Neuronal stem cell (in vitro differentiated cells): ENCODE measurements around the gene UNC13A.

ENCODE experiments used
- DNase-seq: peaks from one replicate; pipeline ENCODE4 v3.0.0-alpha.2; 2013; ENCODE audit warnings: low spot score
- H2AFZ ChIP-seq: one replicate; pipeline ENCODE4 v1.6.1; 2013; ENCODE audit warnings: mild to moderate bottlenecking, low read length, inconsistent platforms
- H2AK5ac ChIP-seq: 2 replicates; pipeline ENCODE4 v1.6.1; 2013; ENCODE audit warnings: low read depth, mild to moderate bottlenecking, inconsistent platforms, low read length, moderate library complexity, mixed read lengths
- H2BK120ac ChIP-seq: 2 replicates; pipeline ENCODE4 v1.6.1; 2013; ENCODE audit warnings: low read depth, mild to moderate bottlenecking, inconsistent platforms, low read length, moderate library complexity, mixed read lengths
- H2BK12ac ChIP-seq: one replicate; pipeline ENCODE4 v1.6.1; 2013; ENCODE audit warnings: low read length, inconsistent platforms
- H2BK15ac ChIP-seq: 2 replicates; pipeline ENCODE4 v1.6.1; 2013; ENCODE audit warnings: mild to moderate bottlenecking, low read length, inconsistent platforms, mixed read lengths
- H2BK5ac ChIP-seq: one replicate; pipeline ENCODE4 v1.6.1; 2013; ENCODE audit warnings: inconsistent platforms, mild to moderate bottlenecking, low read length, moderate library complexity
- H3K14ac ChIP-seq: one replicate; pipeline ENCODE4 v1.6.1; 2013; ENCODE audit warnings: low read length, inconsistent platforms
- H3K18ac ChIP-seq: 2 replicates; pipeline ENCODE4 v1.6.1; 2013; ENCODE audit warnings: low read length, inconsistent platforms
- H3K23ac ChIP-seq: 2 replicates; pipeline ENCODE4 v1.6.1; 2013; ENCODE audit warnings: low read depth, mild to moderate bottlenecking, mixed read lengths, low read length, inconsistent platforms; ENCODE audit not compliant: poor library complexity
- H3K27ac ChIP-seq: replicated peaks from 3 replicates; pipeline ENCODE4 v1.5.1; 2013; ENCODE audit warnings: low read length, inconsistent platforms
- H3K27me3 ChIP-seq, 3 experiments: 2 replicates each; pipeline ENCODE4 v1.6.1; 2013; ENCODE audit warnings: low read length in 3 of 3, mild to moderate bottlenecking in 2 of 3, inconsistent platforms in 1 of 3, low read depth in 1 of 3, mixed read lengths in 1 of 3, moderate library complexity in 1 of 3; ENCODE audit not compliant: control insufficient read depth in 3 of 3, insufficient read depth in 3 of 3
- H3K36me3 ChIP-seq, 2 donors: replicated peaks in 1 of 2; 2 replicates each; pipeline ENCODE4 v1.6.1; 2013; ENCODE audit warnings: low read length in 2 of 2; ENCODE audit not compliant: control insufficient read depth in 2 of 2, insufficient read depth in 2 of 2
- H3K4ac ChIP-seq: 2 replicates; pipeline ENCODE4 v1.6.1; 2013; ENCODE audit warnings: inconsistent platforms, mild to moderate bottlenecking, low read length, moderate library complexity
- H3K4me1 ChIP-seq, 2 donors: 1 replicate in 1 of 2; 2 replicates in 1 of 2; pipeline ENCODE4 v1.6.1; 2013; ENCODE audit warnings: low read length in 2 of 2, low read depth in 1 of 2; ENCODE audit not compliant: control insufficient read depth in 2 of 2, insufficient read depth in 1 of 2
- H3K4me2 ChIP-seq: one replicate; pipeline ENCODE4 v1.6.1; 2013; ENCODE audit warnings: mild to moderate bottlenecking, low read length, inconsistent platforms; ENCODE audit not compliant: insufficient read depth, poor library complexity, severe bottlenecking
- H3K4me3 ChIP-seq, 2 donors: 2 replicates each; pipeline ENCODE4 v1.5.1; 2013; ENCODE audit warnings: low read length in 2 of 2, mild to moderate bottlenecking in 2 of 2, inconsistent platforms in 1 of 2, moderate library complexity in 1 of 2
- H3K79me1 ChIP-seq: one replicate; pipeline ENCODE4 v1.6.1; 2013; ENCODE audit warnings: low read depth, mild to moderate bottlenecking, inconsistent platforms, low read length, moderate library complexity
- H3K9ac ChIP-seq: one replicate; pipeline ENCODE4 v1.6.1; 2013; ENCODE audit warnings: mild to moderate bottlenecking, low read depth, low read length, inconsistent platforms; ENCODE audit not compliant: poor library complexity
- H3K9me3 ChIP-seq, 2 donors: replicated peaks in 1 of 2; 2 replicates each; pipeline versions ENCODE3 to v1.6.1; 2013; ENCODE audit warnings: low read length in 2 of 2, mild to moderate bottlenecking in 2 of 2, inconsistent platforms in 1 of 2, low read depth in 1 of 2, mixed read lengths in 1 of 2, moderate library complexity in 1 of 2; ENCODE audit not compliant: control insufficient read depth in 2 of 2, insufficient read depth in 1 of 2
- H4K8ac ChIP-seq: one replicate; pipeline ENCODE4 v1.6.1; 2013; ENCODE audit warnings: low read depth, mild to moderate bottlenecking, inconsistent platforms, low read length, moderate library complexity
- H4K91ac ChIP-seq: one replicate; pipeline ENCODE4 v1.6.1; 2013; ENCODE audit warnings: low read length, low read depth, mild to moderate bottlenecking, inconsistent platforms; ENCODE audit not compliant: poor library complexity
- WGBS, 2 donors: extraction: QIAGEN DNeasy Blood & Tissue Kit; methylation state at CpG; one replicate each; pipeline ENCODE4 v1.1.7; 2013; ENCODE audit warnings: missing lambda C conversion rate in 2 of 2, mixed read lengths in 1 of 2; ENCODE audit not compliant: insufficient read length in 2 of 2, insufficient replicate concordance in 1 of 2; ENCODE audit errors: extremely low coverage in 2 of 2; 5-methylcytosine and 5-hydroxymethylcytosine counted together

UNC13A gene

DNA sequence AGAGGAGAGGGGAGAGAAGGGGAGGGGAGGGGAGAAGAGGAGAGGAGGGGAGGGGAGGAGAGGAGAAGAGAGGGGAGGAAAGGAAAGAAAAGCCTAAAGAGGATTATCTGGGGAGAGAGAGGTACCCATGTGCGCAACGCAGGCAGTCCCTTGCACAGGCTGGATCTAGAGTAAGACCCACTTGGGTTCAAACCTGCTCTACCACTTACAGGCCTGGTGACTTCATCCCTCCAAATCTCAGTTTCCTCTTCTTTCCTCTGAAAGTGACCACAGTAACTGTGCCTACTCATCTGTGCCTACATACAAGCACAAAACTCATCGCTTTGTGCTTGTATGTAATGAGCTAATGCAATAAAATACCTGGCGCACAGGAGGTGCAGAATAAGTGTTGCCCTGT, 30.4 kb upstream of the UNC13A start:
- no peak overlapping the region for H2BK120ac ChIP-seq
- peak overlapping the region; percentile 2 for H2AK5ac ChIP-seq
- H2AFZ ChIP-seq: peak overlapping the region; percentile 87
- H4K91ac ChIP-seq: no peak overlapping the region
- no peak overlapping the region for H3K4ac ChIP-seq
- no peak overlapping the region for H2BK5ac ChIP-seq
- no peak overlapping the region for H3K14ac ChIP-seq
- no peak overlapping the region for H4K8ac ChIP-seq
- H2BK15ac ChIP-seq: no peak overlapping the region
- no CpG with 5 or more reads among the region's 4 CpGs for WGBS, 2 donors
- no peak overlapping the region for H2BK12ac ChIP-seq
- peak overlapping the region; percentile 51 for H3K4me2 ChIP-seq
- H3K9me3 ChIP-seq: no peaks in the 10 kb centered on the region
- peaks cover 13 to 14% of the 10 kb centered on the region in 2 donors for H3K4me1 ChIP-seq
- peak overlapping the region; percentile 1 to 59 for H3K4me3 ChIP-seq
- peaks cover 0 to 2% (median 0%) of the 10 kb centered on the region in 3 experiments for H3K27me3 ChIP-seq
- peaks cover 4 to 25% of the 10 kb centered on the region in 2 donors for H3K36me3 ChIP-seq
- peaks cover 27% of the 10 kb centered on the region for H3K79me1 ChIP-seq
- H3K9ac ChIP-seq: no peak overlapping the region
- H3K23ac ChIP-seq: no peak overlapping the region
- H3K18ac ChIP-seq: peak overlapping the region; percentile 82
- no peak for DNase-seq
- H3K27ac ChIP-seq: peak overlapping the region; percentile 54

- Histone ChIP-seq H3K27ac (no peak overlapping the region), H3K27me3 (peaks cover 0 to 2% (median 0%) of the 10 kb centered on the region in 3 experiments), H3K4me3 (no peak overlapping the region), H3K9ac (no peak overlapping the region), H2BK12ac (no peak overlapping the region), H3K4me2 (no peak overlapping the region), H4K91ac (no peak overlapping the region), H3K9me3 (no peaks in the 10 kb centered on the region), H2AK5ac (no peak overlapping the region), H4K8ac (no peak overlapping the region), H3K18ac (no peak overlapping the region), H3K14ac (no peak overlapping the region), H3K4ac (no peak overlapping the region), H3K36me3 (peaks cover 0 to 8% of the 10 kb centered on the region in 2 donors), H3K4me1 (peaks cover 13 to 14% of the 10 kb centered on the region in 2 donors), H2BK120ac (no peak overlapping the region), H2AFZ (no peak overlapping the region), H3K79me1 (peaks cover 18% of the 10 kb centered on the region), H2BK5ac (no peak overlapping the region), H2BK15ac (no peak overlapping the region), H3K23ac (no peak overlapping the region)
- DNase-seq: no peak
- no CpG with 5 or more reads among the region's 4 CpGs for WGBS, 2 donors
Measured at GRCh38 chr19:17716309-17716929, 28.3 kb upstream of the UNC13A start.

DNA sequence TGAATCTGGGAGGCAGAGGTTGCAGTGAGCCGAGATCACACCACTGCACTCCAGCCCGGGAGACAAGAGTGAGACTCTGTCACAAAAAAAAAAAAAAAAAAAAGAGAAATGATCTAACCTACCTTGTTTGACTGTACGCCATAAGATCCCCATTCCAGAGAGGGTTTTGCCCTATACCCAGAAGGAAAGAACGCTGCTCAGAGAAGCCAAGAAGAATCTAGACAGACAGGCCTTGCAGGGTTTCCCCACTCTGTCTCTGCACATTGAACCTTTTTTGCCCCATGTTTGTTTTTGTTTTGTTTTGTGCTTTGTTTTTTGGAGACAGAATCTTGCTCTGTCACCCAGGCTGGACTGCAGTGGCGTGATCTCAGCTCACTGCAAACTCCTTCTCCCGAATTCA, 23.7 kb upstream of the UNC13A start:
- no peaks in the 10 kb centered on the region for H3K4me1 ChIP-seq
- H2BK12ac ChIP-seq: no peak overlapping the region
- no peak overlapping the region for H4K8ac ChIP-seq
- no peak overlapping the region for H2AK5ac ChIP-seq
- H3K4me3 ChIP-seq: no peak overlapping the region
- no peak overlapping the region for H2BK5ac ChIP-seq
- no peak overlapping the region for H4K91ac ChIP-seq
- H3K27me3 ChIP-seq: no peaks in the 10 kb centered on the region
- no peaks in the 10 kb centered on the region for H3K79me1 ChIP-seq
- H3K4ac ChIP-seq: no peak overlapping the region
- no peak overlapping the region for H2BK120ac ChIP-seq
- no peak overlapping the region for H2AFZ ChIP-seq
- H3K23ac ChIP-seq: no peak overlapping the region
- H3K36me3 ChIP-seq: no peaks in the 10 kb centered on the region
- no peaks in the 10 kb centered on the region for H3K9me3 ChIP-seq
- H3K14ac ChIP-seq: no peak overlapping the region
- H3K18ac ChIP-seq: no peak overlapping the region
- no peak overlapping the region for H3K27ac ChIP-seq
- no peak overlapping the region for H3K9ac ChIP-seq
- H2BK15ac ChIP-seq: no peak overlapping the region
- no CpG with 5 or more reads among the region's 6 CpGs for WGBS, 2 donors
- DNase-seq: no peak
- no peak overlapping the region for H3K4me2 ChIP-seq

- Histone ChIP-seq H4K8ac (no peak overlapping the region), H3K27ac (no peak overlapping the region), H3K79me1 (no peaks in the 10 kb centered on the region), H3K27me3 (no peaks in the 10 kb centered on the region), H4K91ac (no peak overlapping the region), H2BK15ac (peak overlapping the region; percentile 37), H3K18ac (peak overlapping the region; percentile 57), H3K4me1 (peaks cover 0 to 2% of the 10 kb centered on the region in 2 donors), H2BK5ac (no peak overlapping the region), H3K23ac (peak overlapping the region; percentile 55), H3K4ac (no peak overlapping the region), H3K9me3 (no peaks in the 10 kb centered on the region), H2BK12ac (no peak overlapping the region), H2BK120ac (no peak overlapping the region), H3K4me2 (peak overlapping the region; percentile 40), H3K4me3 (no peak overlapping the region), H2AK5ac (no peak overlapping the region), H2AFZ (no peak overlapping the region), H3K14ac (no peak overlapping the region), H3K36me3 (no peaks in the 10 kb centered on the region), H3K9ac (no peak overlapping the region)
- DNase-seq: no peak
- WGBS, 2 donors: no CpG with 5 or more reads among the region's 17 CpGs
Measured at GRCh38 chr19:17706750-17707181, 18.6 kb upstream of the UNC13A start.
